NT2/D1 (cell line): ENCODE measurements around the gene ETFB.

ENCODE experiments used
- YY1 ChIP-seq: IDR thresholded peaks from 2 replicates; pipeline ENCODE4 v1.6.1; 2011; ENCODE audit not compliant: insufficient read length, insufficient read depth
- ZNF274 ChIP-seq: IDR thresholded peaks from 2 replicates; pipeline ENCODE4 v1.6.1; 2011; ENCODE audit warnings: mild to moderate bottlenecking, low read depth, low read length

GRCh38 chr19:51296336-51297093 is 69.7 kb downstream of the ETFB start:
- TF ChIP-seq YY1 (no peak), ZNF274 (no peak)
